B cell (primary cell): Measurements from ENCODE around the gene CELF2.

Source experiments
- CTCF ChIP-seq: fragments of 200-600 bp; IDR thresholded peaks from one replicate; pipeline ENCODE4 v1.8.0; 2022; ENCODE audit warnings: antibody characterized with exemption, mild to moderate bottlenecking
- EZH2 ChIP-seq: IDR thresholded peaks from 2 replicates; pipeline ENCODE4 v1.6.1; 2012; ENCODE audit warnings: borderline replicate concordance, low read depth, mild to moderate bottlenecking, moderate library complexity, low read length; ENCODE audit not compliant: insufficient read depth, poor library complexity, severe bottlenecking

GRCh38 chr10:11217521-11217920 lies 199.8 kb downstream of the CELF2 start:
- no peak for TF ChIP-seq EZH2
- no peak for TF ChIP-seq CTCF
